Activated effector memory CD4-positive, alpha-beta T cell treated with anti-CD3 and anti-CD28 coated beads, Interleukin-2, amount 50 U/mL, for 16 hours (primary cell): ENCODE measurements around the gene RGL1.

Experiments
- DNase-seq: peaks from one replicate; pipeline ENCODE4 v3.0.0-alpha.2; 2020

RGL1 gene

DNA sequence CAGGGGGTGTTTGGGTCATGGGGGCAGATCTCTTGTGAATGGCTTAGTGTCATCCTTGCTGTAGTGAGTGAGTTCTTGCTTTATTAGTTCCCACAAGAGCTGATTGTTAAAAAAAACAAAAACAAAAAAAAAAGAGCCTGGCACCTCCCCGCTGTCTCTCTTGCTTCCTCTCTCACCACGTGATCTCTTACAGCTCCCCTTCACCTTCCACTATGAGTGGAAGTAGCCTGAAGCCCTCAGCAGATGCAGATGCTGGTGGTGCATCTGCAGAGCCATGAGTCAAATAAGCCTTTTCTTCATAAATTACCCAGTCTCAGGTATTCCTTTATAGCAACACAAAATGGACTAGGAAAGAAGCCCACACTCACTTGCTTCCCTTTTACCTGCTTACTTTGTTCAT, 17.2 kb upstream of the RGL1 start:
- no peak for DNase-seq

DNA sequence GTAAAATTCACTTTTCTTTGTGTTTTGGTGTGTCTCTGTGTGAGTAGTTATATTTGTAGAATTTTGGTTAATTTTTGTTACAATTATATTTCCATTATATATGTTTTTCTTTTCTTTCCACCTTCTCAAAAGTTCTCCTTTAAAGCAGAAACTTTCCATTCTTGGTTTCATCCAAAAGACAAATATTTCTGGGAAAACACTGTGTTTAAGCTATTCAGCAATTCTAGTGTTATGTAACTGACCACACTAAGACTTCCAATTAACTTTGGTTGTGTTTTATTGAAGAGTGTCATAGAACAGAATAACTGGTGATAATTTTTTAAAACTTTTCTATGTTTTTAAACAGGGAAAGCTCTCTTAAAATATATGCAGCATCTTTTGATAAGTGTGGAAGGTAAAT, 13.6 kb upstream of the RGL1 start:
- no peak for DNase-seq

DNA sequence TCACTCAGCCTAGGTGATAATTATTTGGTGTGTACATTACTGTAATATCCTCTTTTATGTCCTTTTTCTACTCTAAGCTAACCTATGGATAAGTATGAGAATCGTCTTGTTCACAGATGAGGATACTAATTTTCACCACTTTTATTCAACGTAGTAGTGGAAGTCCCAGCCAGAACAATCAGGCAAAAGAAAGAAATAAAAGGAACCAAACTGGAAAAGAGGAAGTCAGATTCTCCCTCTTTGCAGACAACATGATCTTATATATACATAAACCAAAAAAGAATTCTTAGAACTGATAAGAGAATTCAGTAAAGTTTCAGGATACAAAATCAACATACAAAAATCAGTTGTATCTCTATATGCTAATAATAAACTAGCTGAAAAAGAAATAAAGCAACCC, 12.6 kb upstream of the RGL1 start:
- no peak for DNase-seq

DNA sequence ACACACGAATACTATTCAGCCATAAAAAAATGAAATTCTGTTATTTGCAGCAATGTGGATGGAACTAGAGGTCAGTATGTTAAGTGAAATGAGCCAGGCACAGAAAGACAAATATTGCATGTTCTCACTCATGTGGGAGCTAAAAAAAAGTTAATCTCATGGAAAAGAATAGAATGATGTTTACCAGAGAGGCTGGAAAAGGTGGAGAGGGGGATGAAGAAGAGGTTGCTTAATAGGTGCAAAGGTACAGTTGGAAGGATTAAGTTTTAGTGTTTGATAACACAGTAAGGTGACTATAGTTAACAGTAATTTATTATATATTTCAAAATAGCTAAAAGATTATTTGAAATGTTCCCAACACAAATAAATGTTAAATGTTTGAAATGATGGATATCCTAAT, 10.8 kb upstream of the RGL1 start:
- no peak for DNase-seq

DNA sequence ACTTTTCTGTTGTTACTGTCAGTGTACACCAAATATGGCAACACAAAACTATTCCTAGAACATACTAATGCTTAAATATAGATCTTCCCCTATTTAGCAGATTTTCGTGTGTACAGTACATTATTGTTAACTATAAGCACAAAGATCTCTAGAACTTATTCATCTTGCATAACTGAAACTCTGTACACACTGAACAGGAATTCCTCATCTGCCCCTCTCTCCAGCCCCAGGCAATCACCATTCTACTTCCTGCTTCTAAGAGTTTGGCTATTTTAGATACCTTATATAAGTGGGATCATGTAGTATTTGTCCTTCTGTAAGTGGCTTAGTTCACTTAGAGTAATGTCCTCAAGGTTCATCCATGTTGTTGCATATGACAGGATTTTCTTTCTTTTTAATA, 4.5 kb upstream of the RGL1 start:
- DNase-seq: no peak

DNA sequence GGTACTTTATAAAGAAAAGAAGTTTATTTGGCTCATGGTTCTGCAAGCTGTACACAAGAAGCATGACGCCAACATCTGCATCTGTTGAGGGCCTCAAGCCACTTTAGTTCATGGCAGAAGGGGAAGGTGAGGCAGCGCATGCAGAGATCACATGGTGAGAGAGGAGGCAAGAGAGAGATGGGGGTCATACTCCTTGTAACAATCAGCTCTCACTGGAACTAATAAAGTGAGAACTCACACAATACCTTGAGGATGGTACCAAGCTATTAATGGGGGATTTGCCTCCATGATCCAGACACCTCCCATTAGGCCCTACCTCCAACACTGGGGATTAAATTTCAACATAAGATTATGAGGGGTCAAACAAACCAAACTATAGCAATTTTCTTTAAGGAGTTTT, 3.3 kb upstream of the RGL1 start:
- DNase-seq: no peak

DNA sequence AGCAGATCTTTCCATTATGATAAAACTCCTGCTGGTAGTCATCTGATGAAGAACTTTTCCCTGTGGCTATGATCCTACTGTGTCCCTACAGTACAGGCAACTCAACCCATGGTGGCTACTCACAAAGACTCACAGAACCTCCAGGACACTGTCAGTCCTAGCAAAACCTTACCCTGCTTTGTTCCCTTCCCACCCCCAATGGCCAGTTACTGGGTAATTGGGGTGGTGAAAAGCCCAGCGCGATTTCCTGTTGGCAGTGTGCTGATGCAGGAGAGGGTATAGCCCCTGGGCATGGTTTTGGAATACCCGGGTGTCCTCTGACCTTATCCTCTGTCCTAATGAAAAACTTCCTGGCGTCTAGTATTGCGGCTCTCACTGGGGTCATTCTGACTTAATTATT, 533 bp upstream of the RGL1 start:
- DNase-seq: no peak

DNA sequence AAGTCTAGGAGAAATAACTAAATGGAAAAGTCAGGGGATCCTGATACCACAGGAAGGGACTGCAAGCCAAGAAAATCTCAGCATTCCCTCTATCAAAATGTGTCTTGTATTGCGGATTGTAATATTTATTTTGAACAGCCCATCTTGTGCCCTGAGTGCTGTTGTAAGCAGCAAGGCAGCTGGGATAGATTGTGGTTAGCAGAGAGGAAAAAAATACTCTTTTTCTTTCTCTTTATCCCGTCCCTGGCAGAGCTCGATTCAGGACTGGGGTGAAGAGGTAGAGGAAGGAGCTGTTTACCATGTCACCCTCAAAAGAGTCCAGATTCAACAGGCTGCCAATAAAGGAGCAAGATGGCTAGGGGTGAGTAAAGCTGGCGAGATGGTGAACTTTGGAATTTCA, 1.2 kb downstream of the RGL1 start:
- no peak for DNase-seq

DNA sequence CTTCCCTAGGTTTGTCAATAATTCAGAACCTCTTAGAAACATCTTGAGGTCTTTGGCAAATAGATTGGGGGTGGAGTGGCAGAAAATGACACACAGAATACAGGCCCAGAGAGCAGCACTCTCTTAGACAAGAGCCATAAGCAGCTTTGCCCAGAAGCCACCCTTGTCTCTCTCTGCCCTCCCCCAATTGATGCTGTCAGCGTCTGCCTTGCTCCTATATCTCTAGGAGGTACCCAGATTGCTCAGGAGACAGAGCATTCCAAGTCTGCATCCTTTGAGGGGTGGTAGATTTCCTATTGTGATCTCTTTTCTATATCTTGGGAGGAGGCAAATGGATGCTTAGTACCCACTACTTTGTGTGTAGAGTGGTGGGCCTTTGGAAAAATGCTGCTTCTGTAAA, 1.8 kb downstream of the RGL1 start:
- no peak for DNase-seq

DNA sequence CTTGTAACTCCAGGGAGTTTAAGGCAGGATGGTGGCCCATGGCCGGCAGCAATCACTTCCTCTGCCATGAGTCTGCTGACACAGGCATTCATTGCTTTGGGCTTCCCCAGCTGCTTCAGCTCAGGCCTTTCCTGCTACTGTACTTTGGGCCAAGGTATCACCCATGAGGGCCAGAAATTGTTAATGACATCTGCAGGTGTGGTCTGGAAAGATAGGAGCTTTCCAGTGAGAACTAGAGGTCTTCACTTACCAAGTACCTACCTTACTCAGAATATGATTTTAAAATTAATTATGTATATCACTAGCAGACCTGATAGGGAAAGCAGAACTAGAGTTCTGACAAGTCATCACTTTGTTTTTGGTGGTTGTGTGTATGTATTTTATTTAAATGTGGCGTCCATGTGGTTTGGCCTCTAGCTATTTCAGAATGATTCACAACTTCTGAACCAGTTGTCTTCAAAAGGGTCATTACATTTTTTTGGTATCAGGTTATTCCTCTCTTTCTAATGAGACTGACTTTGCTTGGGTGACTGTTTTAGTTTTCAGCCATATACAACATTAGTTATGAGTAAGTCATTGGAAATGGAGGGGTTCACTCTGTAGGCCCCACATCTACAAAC, 2.7 kb downstream of the RGL1 start:
- no peak for DNase-seq

DNA sequence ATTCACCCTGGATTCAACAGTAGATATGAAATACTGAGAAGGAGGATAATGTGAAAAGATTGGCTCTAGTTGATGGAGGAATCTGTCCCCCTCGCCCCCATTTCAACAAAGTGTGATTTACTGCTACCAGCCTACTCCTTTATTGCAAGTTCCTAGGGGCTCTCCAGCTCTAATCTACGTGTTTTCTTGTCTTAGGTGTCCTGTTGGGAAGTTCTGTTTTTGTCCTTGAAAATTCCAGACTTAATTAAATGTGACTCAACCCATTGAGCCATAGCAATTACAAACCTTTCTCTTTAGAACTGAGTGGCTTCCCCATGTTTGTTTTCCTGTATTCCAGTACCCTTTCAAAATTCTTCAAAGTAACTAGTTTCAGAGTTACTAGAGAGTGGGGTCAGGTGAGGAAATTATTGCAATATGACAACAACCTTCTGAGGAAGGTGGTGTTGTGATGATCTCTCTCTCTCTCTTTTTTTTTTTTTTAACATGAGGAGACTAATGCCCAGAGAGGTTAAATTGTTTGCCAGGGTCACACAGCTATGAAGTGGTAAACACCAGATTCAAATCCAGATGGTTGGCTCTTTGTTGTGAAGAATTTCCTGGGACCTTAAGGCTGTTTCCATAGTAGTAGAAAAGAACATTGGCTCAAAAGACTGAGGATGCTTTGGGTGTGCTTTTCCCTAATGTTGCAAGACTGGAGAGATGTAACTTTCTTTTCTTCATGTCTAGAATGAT, 3.5 kb downstream of the RGL1 start:
- no peak for DNase-seq

DNA sequence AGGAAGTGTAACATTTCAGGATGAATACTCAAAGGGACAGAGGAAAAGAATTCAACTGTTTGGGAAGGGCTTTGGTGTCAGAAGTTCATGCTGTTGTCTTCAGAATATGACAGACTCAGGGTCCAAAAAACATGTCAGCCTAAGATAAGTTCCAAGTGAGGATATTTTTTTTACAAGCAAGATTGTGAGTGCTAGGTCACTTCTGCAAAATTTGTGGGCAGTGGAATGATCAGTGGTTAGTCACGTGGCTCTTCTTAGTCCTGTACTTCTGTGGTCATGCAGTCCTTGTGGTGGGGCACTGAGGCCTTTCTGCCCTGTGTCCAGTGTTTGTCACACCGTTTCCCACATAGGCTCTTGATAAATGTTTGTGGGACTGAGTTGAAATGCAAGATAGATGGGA, 5.2 kb downstream of the RGL1 start:
- DNase-seq: no peak

DNA sequence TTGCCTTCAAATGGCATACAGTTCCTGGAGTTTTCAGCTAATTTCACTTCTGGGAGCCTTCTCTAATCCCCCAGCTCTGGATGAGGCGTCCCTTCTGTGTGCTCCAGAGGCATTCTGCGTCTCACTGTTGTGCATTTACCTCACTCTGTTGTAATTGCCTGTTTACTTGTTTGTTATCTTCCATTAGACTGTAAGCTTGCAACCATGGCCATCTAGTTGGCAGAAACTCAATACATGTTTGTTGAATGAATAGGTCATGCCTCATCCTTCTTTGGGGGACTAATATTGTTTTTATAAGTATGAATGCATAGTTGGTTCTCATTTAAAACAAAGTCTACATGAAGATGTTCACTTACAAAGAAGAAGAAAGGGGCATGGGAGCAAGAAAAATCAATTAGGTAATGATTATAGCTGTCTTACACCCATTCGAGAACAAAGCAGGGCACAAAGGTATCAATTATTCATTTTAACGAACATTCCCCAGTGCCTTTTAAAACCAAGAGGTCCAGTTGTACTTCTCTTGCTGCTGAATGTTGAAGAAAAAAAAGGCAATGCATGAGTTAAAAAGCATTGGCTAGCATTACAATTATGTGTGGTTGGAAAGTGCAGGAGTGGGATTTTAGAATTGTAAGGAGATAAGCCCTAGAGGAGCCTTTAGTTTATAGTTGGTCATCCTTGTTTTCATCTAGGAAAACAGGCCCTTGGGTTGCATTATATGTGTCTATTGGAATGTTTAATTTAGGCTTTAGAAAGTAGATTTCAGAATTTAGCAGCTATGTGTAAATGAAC, 6.0 kb downstream of the RGL1 start:
- no peak for DNase-seq

DNA sequence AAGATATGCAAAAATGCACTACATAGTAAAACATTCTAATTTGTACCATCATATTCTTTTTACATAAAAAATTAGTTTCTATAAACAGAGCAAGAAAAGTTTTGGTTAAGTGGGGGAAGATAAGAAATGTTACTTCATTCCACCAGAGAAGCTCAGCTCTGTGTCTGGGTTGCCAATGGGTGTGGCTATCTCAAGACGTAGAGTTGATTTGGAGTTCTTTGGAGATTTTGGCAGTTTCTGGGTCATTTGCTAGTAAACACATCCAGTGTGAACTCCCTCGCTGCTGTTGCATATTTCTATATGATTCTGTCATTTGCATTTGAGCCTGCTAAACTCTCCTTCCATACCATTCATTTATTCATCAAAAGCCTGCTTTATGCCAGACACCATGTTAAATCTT, 7.2 kb downstream of the RGL1 start:
- no peak for DNase-seq

DNA sequence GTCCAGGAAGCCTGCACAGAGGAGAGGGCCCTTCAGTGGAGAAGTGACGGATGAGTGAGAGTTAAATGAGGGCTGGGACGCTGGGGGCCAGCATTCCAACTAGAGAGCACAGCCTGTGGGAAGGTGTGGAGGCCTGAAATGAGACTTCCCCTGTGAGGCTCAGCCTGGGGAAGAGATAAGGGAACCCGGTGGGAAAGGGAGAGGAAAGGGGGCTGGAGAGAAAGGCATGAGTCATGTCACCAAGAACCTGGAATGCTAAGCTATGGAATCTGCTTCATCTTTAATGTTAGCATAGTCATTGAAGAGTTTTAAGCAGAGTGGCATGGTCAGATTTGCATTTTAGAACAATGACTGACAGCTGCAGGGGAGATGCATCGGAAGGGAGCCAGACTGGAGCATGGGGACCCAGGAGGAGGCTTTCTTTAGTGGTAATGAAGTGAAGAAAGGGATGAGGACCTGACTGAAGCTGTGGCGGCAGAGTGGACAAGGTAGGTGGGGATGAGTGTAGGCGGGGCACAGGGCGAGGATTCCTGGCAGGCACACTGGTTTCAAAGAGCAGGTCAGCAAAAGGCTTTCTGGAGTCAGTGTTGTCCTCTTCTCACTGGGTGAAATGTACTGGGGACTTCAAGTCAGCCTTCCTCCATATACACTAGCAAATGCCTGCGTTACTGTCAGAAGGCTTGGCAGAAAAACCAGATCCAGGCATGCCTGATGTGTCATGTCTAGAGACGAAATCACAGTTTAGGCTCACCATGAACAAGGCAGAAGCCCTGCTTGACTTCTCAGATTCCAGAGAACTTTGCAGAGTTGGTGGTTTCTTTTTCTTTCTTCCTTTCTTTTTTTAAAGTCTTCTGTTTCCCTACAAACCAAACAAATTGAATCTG, 8.0 kb downstream of the RGL1 start:
- no peak for DNase-seq

DNA sequence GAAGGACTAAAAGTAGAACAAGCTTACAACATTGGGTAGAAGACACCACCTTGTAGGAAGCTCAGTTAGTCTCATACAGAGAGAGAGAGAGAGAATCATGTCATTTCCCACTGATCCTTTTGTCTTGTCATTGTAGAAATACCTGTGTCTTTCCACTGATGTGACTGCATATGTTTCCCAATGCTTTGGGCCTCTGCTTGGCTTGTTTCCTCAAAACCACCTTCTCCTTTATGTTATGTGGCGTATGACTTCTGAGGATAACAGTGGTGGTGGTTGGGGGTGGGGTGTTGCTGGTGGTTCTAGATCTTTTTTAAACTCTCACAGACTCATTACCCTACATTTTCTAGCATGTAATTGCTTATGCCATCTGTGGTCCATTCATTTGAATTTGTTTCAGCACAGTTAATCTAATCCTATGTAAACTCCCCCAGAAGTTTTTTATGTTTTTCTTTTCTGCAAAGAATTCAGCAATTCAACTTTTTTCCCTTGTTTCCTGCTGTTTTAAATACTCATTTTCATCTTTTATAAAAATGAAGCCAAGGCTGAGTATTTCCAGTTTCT, 9.3 kb downstream of the RGL1 start:
- DNase-seq: no peak

DNA sequence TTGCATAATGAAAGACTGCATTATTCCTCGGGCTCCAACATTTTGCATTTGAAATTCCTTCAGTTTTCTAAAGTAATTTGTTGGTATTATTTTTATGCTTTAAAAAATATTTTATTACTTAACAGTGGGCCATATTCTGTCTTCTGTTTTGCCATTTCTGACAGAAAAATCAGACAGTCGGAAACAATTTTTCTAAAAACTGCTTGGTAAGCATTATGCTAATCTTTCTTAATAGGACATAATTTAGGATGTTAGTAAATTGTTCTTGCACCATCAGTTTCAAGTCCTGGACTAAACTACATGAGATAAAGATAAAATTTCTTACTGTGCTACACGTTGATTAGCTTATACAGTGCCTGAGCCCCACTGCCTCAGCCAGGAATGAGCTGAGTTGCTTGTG, 11.2 kb downstream of the RGL1 start:
- DNase-seq: no peak

DNA sequence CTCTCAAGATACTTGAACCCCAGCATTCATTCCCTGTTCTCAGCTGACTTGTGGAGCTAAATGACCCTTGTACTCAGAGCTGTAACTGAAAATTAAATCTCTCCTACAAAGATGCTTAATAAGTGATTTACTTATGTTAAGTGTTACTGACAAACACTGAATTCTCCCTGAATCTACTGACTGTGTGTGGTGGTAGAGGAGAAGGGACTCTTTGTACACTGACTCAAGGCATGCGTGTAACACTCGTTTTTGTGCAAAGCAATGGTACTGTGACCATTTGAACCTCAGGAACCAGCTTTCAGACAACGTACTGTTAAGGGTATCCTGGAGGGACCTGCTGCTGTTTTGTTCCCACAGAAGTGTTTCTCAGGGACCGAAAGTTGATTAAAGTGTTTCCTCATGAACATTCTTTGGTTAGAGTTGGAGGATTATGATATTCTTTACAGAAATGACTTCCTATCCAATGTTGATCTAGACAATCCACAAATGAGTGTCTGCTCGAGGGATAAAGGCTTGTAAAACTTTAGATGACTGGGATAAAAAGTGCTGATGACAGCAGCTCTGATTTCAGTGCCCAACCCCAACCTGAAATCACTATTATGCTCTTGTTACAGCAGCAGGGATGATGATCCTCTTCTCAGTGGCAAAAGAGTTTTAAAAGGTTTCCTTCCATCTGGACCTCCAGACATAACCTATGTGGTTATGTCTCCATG, 12.8 kb downstream of the RGL1 start:
- DNase-seq: no peak

DNA sequence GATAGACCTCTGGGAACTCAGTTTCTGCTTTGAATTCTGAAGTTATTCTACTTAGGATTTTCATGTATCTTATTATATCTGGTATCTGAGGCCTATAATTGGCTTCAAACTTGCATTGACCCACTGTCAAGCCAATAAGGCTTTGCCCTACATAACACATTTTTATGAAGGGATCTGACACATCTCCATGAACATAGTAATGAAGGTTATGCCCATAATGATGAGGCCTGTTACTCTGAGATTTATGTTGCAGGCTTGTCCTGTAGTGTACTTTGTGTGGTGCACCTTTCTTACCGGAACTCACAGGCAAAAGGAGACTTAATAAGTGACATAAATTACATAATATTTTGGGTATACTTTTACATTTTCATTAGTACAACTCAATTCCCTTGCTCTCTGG, 14.1 kb downstream of the RGL1 start:
- no peak for DNase-seq

DNA sequence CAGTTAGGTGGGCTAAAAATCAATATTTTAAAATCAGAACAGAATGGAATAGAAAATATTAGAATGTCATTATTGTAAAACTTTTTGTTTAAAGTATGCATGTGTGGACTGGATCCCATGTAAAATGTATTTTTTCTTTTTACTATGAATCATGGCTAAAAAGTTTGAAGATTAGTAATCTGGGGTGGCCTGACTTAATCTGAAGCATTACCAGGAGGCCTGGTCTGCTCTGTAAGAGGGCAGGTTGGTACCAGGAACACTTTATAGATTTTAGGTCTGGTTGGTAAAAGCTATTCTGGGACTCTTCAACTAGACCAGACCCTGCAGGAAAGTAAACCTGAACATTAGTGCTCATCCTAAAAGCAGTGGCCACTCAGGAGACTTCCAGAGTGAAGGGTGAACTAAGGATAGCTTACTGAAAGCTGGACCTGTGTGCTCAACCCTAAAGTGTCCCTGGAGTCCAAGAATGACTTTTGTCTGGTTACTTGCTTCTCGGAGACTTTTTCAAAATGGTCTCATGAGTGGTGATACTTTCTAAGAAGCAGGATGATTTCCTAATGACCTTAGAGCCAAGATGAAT, 16.5 kb downstream of the RGL1 start:
- DNase-seq: no peak

DNA sequence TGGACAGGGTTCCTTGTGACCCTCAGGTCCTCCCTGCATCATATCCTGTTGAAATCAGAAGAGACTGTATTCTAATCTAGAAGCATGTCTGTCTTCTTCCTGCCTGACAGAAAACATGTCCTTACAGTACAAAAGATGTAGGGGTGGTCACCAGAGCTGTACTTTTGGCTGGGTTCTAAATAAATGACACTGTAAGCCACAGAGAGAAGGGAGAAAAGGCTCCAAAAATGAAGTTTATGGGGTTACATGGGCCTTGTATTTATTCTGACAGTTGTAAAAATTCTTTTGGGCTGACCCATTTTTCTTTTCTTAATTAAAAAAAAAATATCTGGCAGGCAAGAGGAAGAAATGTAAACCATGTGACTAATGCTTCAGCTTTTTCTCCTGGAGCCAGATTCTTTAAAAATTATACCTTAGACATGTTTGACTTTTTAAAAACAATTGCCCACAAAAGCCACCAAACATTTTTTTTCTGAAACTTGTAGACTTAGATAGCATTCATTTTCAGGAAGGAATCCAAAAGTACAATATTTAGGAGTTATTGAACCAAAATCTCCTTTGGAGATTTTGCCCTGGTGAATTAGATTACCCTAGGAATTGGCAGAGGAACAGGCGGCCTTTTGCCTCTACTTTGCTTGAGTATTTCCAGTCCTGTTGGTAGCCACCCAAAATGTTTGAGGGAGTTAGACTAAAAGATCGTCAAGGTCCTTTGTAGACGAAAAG, 17.1 kb downstream of the RGL1 start:
- DNase-seq: no peak
